Hindlimb muscle (tissue), 1 donor: ENCODE data around the gene RAC3. TPM values are rescaled to one million over a fixed set of nuclear protein-coding genes. Genes with fewer than 3 reads are reported as not detected.

Experiments used
- DNase-seq: peaks from one replicate; pipeline ENCODE4 v3.0.0-alpha.2; 2013
- polyA plus RNA-seq: library from polyadenylated mRNA; unstranded; fragments of 120-200 nt; gene quantifications from one replicate; pipeline ENCODE4 v1.2.1, GENCODE V29; 2013; ENCODE audit not compliant: insufficient read length

RAC3 gene
- polyA plus RNA-seq, 1 donor, result 7.1 TPM

- no peak for DNase-seq
Measured at GRCh38 chr17:82045936-82046484, 14.5 kb downstream of the RAC3 start.

- DNase-seq, result no peak
Measured at GRCh38 chr17:82046903-82047302, 15.4 kb downstream of the RAC3 start.

- no peak for DNase-seq
Measured at GRCh38 chr17:82047379-82047778, 15.9 kb downstream of the RAC3 start.

GRCh38 chr17:82047914-82048570 is 16.6 kb downstream of the RAC3 start:
- no peak for DNase-seq

GRCh38 chr17:82048571-82048971 is 17.1 kb downstream of the RAC3 start:
- DNase-seq, result no peak

- DNase-seq, result no peak
Measured at GRCh38 chr17:82049106-82049505, 17.6 kb downstream of the RAC3 start.

GRCh38 chr17:82049521-82049971 is 18.1 kb downstream of the RAC3 start:
- no peak for DNase-seq

- DNase-seq, result no peak
Measured at GRCh38 chr17:82050152-82050760, 18.8 kb downstream of the RAC3 start.

GRCh38 chr17:82050761-82051641 is 19.5 kb downstream of the RAC3 start:
- DNase-seq, result no peak

GRCh38 chr17:82051776-82052637 is 20.5 kb downstream of the RAC3 start, which contains the start of the genes GPS1 and RFNG:
Gene GPS1, plus strand, starts transcription at chr17:82051898. Its CDS starts 34 bp downstream, at chr17:82051932.
Gene RFNG, minus strand, starts transcription at chr17:82051811. Its CDS starts 45 bp downstream, at chr17:82051766.
- peak; percentile 74 for DNase-seq

GRCh38 chr17:82052638-82053059 is 21.2 kb downstream of the RAC3 start:
- no peak for DNase-seq

- no peak for DNase-seq
Measured at GRCh38 chr17:82053130-82053529, 21.7 kb downstream of the RAC3 start.

GRCh38 chr17:82053556-82054263 is 22.2 kb downstream of the RAC3 start:
- DNase-seq, result no peak

- no peak for DNase-seq
Measured at GRCh38 chr17:82054351-82055022, 23.0 kb downstream of the RAC3 start.

- DNase-seq, result no peak
Measured at GRCh38 chr17:82055023-82055964, 23.8 kb downstream of the RAC3 start.

GRCh38 chr17:82055965-82056728 is 24.7 kb downstream of the RAC3 start:
- no peak for DNase-seq

- no peak for DNase-seq
Measured at GRCh38 chr17:82056729-82057621, 25.5 kb downstream of the RAC3 start.
